ENCODE measurements around the gene CCL27. TPM values are rescaled to one million over a fixed set of nuclear protein-coding genes. Genes with fewer than 3 reads are reported as not detected.

The CCL27 gene, protein sequence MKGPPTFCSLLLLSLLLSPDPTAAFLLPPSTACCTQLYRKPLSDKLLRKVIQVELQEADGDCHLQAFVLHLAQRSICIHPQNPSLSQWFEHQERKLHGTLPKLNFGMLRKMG
- total RNA-seq (2021; fragmentation: NEBNext Ultra II Directional; extraction: Animal tissue kit (Norgen Biotek cat#: 25700)) = not detected in 2 replicates
- 0.28 and 0.42 TPM in 2 replicates for polyA plus RNA-seq (2011; rRNA removed)
- polyA plus RNA-seq (2011; cell fraction: cytosol; rRNA removed) = 0.35 TPM
- 0.33 TPM for polyA plus RNA-seq (2011; cell fraction: nucleus; rRNA removed)
- polyA plus RNA-seq (2012, experiment 1 of 2) = 0.29 to 0.83 TPM (median 0.34 TPM) in 3 of 4 replicates, not detected in the other
- 0.37 TPM for polyA plus RNA-seq (2012, experiment 2 of 2)
- polyA plus RNA-seq (2013, experiment 1 of 2) = 0.20 TPM
- polyA plus RNA-seq (2013, experiment 2 of 2) = 0.31 TPM
- not detected in 2 replicates for polyA minus RNA-seq (2011; rRNA and poly(A)+ RNA removed)
- polyA minus RNA-seq (2011; cell fraction: cytosol; rRNA and poly(A)+ RNA removed) = not detected
- polyA minus RNA-seq (2011; cell fraction: nucleus; rRNA and poly(A)+ RNA removed) = not detected
- long read RNA-seq, experiment 1 = 0 reads
- long read RNA-seq, experiment 2 = 0 reads

DNA sequence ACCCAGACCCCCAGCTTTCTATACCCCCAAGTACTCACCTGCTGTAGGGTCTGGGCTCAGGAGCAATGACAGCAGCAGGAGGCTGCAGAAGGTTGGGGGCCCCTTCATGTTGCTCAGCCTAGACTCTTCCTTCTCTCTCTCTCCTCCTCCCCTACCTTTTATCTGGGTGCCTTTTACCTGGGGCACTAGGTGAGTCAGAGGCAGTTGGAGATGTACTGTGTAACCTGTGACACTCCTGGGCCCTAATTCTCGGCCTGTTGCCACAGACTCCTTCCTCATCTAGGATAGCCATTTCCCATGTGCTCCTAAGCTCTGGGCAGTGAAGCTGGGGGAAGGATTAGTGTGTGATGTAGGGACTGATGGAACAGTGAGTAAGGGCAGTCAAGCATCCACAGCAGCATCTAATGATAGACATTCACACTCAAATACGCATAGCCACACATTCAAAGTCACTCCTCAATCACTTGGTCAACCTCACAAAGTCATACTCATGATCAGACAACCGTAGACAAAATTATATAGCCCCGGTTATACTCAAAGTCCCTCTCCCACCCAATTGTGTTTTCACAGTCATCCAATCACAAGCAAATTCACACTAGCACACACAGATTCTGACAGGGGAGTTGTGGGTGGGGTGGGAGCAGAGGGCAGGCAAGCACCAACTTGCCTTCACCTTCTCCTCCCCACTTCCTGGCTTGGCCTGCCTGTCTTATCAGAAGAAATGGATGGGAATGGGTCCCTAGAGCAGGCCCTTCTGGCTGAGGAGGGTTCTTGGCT lies at the start of gene CCL27:
Gene CCL27, minus strand, starts transcription at position 132 of the 777 bp plus-strand sequence. Its CDS starts 24 bp downstream, at position 108.
- Histone ChIP-seq H3K23ac (ENCODE audit: insufficient read length) (no peak within 1 kb of the TSS), H2BK20ac (ENCODE audit: low read length) (no peak within 1 kb of the TSS), H2BK12ac (ENCODE audit: low read depth, low read length) (no peak within 1 kb of the TSS), H3K27ac (ENCODE audit: low read depth, low read length) (no peak within 1 kb of the TSS), H2BK15ac (ENCODE audit: low read length) (no peak within 1 kb of the TSS), H3K23me2 (ENCODE audit: low read depth, low read length) (peaks cover 9% of the 10 kb centered on the region), H2AK5ac (ENCODE audit: low read depth, low read length) (no peak within 1 kb of the TSS), H3K79me2 (ENCODE audit: control insufficient read depth in 1 of 2, insufficient read depth in 2 of 2, low read length in 2 of 2) (peaks cover 0 to 8% of the 10 kb centered on the region in 2 experiments; a peak in 1 of 4 replicates), H3K9me3 (ENCODE audit: insufficient read depth in 2 of 2, low read depth in 1 of 2, low read length in 1 of 2) (no peaks in the 10 kb centered on the region), H2BK120ac (replicated peaks; ENCODE audit: low read depth, low read length) (no peak within 1 kb of the TSS), H4K5ac (ENCODE audit: insufficient read length, low read depth, low read length) (no peak within 1 kb of the TSS), H2BK5ac (ENCODE audit: low read depth, low read length) (no peak within 1 kb of the TSS), H3K4me1 (replicated peaks in 1 of 4; ENCODE audit: control insufficient read depth in 3 of 4, insufficient read depth in 4 of 4, low read length in 3 of 4) (peaks cover 0 to 4% (median 2%) of the 10 kb centered on the region in 4 experiments; a peak in 2 of 7 replicates), H4K20me1 (replicated peaks in 1 of 2; ENCODE audit: control insufficient read depth in 1 of 2, insufficient read depth in 2 of 2, low read length in 2 of 2) (no peaks in the 10 kb centered on the region), H4K91ac (replicated peaks; ENCODE audit: insufficient read length, low read length) (no peak within 1 kb of the TSS), H3K27me3 (replicated peaks in 1 of 4; ENCODE audit: control insufficient read depth in 3 of 4, extremely low read depth in 1 of 4, insufficient read depth in 3 of 4, low read length in 3 of 4) (peaks cover 0 to 5% (median 0%) of the 10 kb centered on the region in 4 experiments; a peak in 2 of 7 replicates), H3K4ac (replicated peaks; ENCODE audit: insufficient read length, low read depth, low read length) (no peak within 1 kb of the TSS), H3K4me2 (ENCODE audit: insufficient read depth in 1 of 2, low read depth in 2 of 2, low read length in 2 of 2) (no peak within 1 kb of the TSS), H2AFZ (ENCODE audit: low read length) (no peak within 1 kb of the TSS), H4K8ac (ENCODE audit: extremely low read depth, insufficient read depth, low read length) (no peak within 1 kb of the TSS), H3K14ac (ENCODE audit: insufficient read length) (no peak within 1 kb of the TSS), H3K36me3 (ENCODE audit: control insufficient read depth in 2 of 4, insufficient read depth in 4 of 4, low read length in 3 of 4) (no peaks in the 10 kb centered on the region), H3K4me3 (ENCODE audit: extremely low read depth in 1 of 4, insufficient read depth in 2 of 4, low read depth in 3 of 4, low read length in 4 of 4) (no peak within 1 kb of the TSS), H3K79me1 (ENCODE audit: low read depth, low read length) (no peaks in the 10 kb centered on the region), H3K18ac (ENCODE audit: extremely low read depth, low read length) (no peak within 1 kb of the TSS), H3K56ac (replicated peaks; ENCODE audit: insufficient read length, low read depth, low read length) (no peak within 1 kb of the TSS), H3K9ac (replicated peaks in 1 of 4; ENCODE audit: extremely low read depth in 1 of 4, low read depth in 3 of 4, low read length in 3 of 4) (no peak within 1 kb of the TSS)
- DNase-seq (ENCODE audit: low read depth in 1 of 2, low spot score in 2 of 2) (no peak), FAIRE-seq (no peak)
- ChIA-PET POLR2A (ENCODE audit: partially characterized antibody) (interaction anchor here (7.7 kb wide), 1 partner anchor 13 kb away, joined by 92 read pairs; the partner anchor contains the start of genes GALT and IL11RA), CTCF (ENCODE audit: partially characterized antibody) (interaction anchor here (0.8 to 15.2 kb wide), 8 partner anchors 10 to 51 kb away, joined by 4 to 277 read pairs (median 7); partner anchors contain the start of genes GALT, IL11RA, RPP25L and SIGMAR1)
- 82% methylated on average over 4 of the region's 4 CpGs; no CpG with 5 or more reads in 1 of the 2 experiments for WGBS, 2 experiments (ENCODE audit: extremely low coverage in 1 of 2, insufficient coverage in 1 of 2, insufficient read length in 1 of 2, insufficient replicate concordance in 2 of 2, low coverage in 1 of 2, low lambda C conversion rate in 2 of 2, missing lambda C conversion rate in 1 of 2)
- TF ChIP-seq SP4 (IDR thresholded peaks at IDR 0.05; ENCODE audit: low read length) (no peak), RAD21 (IDR thresholded peaks at IDR 0.05 in 1 of 2, conservative IDR thresholded peaks at IDR 0.05 in 1 of 2; ENCODE audit: low read depth in 2 of 2, low read length in 2 of 2) (no peak), ASH2L (IDR thresholded peaks at IDR 0.05; ENCODE audit: low read length) (no peak), TEAD4 (IDR thresholded peaks at IDR 0.05; ENCODE audit: low read depth, low read length) (no peak), EZH2 (IDR thresholded peaks at IDR 0.05; ENCODE audit: low read depth, low read length, severe bottlenecking) (no peak), SIX5 (IDR thresholded peaks at IDR 0.05; ENCODE audit: low read depth, low read length) (no peak), MAFK (IDR thresholded peaks at IDR 0.05; ENCODE audit: low read depth, low read length) (no peak), JUN (IDR thresholded peaks at IDR 0.05; ENCODE audit: low read depth, low read length) (no peak), SIRT6 (IDR thresholded peaks at IDR 0.05; ENCODE audit: low read length) (no peak), RBBP5 (IDR thresholded peaks at IDR 0.05; ENCODE audit: borderline replicate concordance, low read depth, low read length) (no peak)

All from H1 (cell line).